Measurements from ENCODE around the gene PGS1.

The PGS1 gene

DNA sequence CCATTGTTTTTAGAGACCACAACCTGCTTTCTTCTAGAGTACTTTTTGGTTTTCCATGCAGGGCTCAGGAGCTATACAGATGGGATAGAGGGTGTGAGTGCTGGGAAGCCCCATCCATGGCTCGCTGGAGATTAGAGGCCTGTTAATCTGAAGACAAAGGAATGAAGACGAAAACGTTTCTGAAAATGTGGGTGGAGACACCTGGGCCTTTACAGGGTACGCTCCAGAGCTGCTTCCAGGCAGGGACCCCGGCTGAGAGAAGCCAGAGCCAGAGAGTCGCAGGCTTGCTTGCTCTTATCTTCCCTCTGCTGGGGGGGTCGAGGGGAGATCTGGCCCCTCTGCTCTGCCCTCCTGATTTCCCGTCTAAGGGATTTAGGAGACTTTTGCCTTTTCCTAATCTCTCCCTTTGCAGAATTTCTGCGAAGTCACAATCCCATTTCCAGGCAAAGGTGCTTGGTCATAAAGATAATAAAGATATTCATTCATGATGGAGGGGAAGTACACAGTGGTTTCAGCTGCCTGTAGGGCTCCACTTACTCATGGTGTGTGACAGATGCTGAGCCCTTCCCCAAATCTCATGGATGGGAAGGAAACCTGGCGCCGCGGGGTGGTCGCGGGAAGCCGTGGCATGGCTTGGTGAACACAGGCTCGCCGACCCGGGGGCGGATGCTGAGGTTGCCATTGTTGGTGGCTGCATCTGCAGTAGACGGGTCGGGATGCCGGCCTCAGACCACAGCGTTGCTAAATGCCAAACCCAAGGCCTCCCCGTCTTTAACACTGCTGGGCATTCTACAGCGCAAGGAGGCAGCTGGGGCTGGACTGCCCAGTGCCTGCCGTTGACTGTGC, 13.8 kb upstream of the PGS1 start:
- no peak for DNase-seq

DNA sequence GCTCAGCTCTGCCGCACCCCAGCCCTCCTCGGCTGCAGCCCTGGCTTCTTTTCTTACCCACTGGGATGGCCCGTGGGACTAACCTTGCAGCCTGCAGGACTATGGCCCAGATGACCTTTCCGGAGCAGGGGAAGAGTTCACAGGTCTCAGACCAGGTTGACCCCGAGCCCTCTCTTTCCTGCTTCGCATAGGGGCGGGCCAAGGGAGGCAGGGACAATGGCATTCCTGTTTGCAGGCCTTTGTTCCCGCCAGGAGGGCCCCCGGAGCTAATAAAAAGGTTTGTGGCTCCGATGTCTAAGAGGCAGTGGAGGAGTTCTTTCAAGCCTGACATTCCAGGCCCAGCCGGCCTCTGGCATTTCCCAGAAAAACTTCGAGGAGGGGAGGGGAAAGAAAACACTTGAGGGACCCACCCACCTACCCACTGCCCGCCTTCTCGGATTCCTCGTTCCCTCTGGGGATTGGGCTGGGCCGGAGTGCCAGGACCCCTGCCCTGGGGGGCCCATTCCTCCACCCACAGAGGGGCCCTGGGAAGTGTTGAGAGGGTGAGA, 12.8 kb upstream of the PGS1 start:
- no peak for DNase-seq

DNA sequence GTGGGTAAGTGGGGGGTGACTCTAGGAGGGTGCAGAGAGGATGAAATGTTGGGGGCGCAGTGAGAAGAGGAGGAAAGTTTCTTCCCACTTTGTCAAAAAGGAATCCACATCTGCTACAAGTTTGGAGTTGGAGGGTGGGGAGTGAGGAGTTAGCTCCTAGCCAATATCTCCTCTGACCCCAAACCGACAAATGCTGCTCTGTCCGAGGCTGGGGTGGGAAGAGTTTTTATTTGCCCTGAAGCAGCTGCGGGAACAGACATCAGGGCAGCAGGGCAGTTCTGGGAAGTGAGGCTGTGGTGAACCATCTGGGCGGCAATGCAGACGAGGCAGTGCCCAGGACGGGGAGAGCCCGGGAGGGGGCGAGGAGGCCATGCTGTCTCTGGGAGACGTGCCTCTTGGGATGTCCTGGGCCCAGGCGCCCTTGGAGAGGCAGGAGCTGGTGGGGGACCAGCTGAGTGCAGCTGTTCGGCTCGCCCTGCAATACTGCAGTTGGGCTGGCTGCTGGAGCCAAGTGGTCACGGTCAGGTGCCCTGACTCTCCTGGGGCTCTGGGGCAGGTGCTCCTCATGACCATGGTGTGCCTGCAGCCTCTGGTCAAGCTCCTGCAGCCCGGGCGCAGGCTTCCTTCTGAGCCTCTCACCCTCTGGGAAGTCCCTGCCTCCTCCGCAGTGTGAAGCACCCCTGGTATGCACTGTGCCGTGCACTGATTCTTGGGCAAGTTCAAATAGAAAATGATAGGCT, 12.2 kb upstream of the PGS1 start:
- DNase-seq = no peak

DNA sequence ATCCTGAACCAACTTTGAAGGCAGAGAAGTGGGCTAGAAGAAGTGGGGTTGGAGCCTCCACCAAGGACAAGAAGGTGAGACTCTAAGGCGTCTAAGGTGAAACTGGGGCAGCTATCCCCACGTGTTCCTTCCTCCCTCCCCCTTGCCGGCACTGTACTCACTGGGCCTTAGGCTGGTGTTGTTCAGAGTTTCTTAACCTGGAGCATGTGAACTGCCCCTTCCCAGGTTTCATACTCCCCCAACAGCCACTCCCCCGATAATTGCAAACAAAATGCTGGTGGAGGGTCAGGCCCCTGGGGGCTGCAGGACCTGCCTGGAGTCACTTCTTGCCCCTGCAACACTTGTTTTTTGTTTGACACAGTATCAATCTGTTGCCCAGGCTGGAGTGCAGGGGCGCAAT, 11.3 kb upstream of the PGS1 start:
- DNase-seq = no peak

DNA sequence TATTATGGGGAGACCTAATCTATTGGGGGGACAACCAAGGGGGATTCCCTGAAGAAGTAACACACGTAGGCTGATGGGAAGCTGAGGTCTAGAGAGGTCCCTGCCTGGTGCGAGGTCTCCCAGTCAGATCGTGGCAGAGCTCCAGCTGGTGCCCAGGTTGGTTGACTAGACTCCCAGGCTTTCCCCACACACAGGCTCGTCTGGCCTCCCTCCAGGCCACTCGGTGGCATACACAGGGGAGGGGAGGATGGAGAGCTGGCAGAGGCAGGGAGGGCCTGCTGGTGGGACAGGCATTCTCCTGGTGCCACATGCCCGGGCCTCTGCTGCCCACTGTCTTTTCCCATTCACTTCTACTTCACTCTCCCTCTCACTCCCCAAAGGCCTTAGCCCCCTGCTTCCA, 10.1 kb upstream of the PGS1 start:
- no peak for DNase-seq

DNA sequence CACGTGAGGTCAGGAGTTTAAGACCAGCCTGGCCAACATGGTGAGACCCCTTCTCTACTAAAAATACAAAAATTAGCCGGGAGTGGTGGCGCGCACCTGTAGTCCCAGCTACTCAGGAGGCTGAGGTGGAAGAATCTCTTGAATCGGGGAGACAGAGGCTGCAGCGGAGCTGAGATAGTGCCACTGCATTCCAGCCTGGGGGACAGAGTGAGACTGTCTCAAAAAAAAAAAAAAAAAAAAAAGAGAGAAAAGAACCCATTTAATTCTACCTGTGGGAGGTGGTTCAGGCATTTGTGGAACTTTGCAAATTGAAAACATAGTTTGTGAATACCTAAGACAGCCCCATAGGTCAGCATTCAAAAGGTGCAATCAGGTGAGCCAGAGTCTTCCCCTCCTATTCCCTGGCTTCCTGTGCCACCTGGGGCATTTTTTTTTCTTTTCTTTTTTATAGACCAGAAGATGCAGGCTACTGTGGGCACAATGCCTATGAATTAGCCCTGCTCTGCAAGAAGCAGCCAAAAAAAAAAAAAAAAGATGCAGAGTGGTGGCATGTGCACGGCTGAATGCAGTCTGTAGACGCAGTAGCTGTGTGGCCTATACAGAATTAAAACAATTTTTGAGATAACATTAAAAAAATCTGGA, 9.5 kb upstream of the PGS1 start:
- no peak for DNase-seq

DNA sequence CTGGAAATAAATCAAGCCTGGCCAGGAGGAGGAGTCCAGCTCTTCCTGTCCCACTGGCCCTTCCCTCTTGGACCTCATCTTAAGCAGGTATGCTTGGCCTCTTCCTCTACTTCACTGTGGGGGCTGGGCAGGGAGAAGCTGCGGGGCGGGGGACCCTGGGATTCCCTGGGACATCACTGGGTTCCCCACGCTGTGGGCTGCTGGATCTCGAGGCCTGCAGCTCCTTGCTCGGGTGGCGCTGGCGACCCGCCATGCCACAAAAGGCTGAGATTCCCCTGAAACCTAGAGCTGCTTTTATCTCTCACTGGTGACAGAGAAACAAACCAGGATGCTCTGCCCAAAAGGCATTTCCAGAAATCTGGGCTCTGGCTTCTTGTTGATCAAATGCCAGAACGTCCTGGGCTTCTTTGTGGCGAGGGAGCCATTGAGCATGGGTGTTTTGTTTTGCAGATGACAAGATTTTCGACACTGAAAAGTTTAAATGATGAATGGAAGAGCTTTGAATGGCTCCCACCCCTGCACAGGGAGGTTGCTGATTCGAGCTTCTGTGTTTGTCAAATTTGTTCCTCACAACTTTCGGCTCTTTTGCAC, 8.6 kb upstream of the PGS1 start:
- DNase-seq = no peak

DNA sequence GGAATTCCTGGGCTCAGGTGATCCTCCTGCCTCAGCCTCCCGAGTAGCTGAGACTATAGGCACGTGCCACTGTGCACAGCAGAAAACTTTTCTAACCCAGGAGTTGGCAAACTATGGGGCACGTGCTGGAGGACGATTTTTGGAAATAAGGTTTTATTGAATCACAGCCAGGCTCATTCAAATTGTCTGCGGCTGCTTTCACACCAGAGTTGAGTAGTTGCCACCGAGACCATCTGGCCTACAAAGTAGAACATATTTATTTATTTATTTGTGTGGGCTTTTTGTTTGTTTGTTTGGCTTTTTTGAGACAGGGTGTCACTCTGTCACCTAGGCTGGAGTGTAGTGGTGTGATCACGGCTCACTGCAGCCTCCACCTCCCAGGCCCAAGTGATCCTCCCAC, 7.4 kb upstream of the PGS1 start:
- no peak for DNase-seq

DNA sequence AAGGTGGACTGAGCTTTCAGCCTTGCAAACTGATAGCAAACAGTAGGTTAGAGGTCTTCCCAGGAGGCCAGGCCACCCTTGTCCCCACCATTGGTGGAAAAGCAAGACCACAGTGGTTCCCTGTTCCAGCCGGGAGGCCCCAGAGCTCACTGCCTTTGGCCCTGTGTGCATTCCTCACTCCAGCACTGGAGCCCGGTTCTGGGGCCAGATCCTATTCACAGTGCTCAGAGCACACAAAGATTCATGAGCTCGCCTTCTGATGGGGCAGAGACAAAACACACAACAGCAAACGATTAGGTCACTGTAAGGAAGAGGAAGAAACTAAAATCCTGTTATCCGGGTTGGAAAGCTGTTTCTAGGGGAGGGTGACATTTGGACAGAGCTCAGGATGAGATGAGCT, 5.6 kb upstream of the PGS1 start:
- DNase-seq = no peak

DNA sequence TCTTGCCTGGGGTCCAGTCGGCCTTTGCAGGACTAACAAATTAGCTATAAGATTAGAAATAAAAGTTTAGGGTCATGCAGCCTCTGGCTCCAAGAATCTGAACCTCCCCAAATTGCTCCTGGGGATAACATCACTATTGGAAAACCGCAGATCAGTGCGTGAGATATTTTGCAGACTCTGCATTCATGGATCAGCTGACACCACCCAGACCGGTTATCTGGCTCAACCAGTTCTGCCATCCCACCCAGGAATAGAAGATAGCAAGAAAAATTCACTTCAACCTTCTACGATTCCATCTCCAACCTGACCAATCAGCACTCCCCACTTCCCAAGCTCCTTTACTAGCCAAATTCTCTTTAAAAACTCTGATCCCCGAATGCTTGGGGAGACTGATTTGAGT, 4.3 kb upstream of the PGS1 start:
- no peak for DNase-seq

DNA sequence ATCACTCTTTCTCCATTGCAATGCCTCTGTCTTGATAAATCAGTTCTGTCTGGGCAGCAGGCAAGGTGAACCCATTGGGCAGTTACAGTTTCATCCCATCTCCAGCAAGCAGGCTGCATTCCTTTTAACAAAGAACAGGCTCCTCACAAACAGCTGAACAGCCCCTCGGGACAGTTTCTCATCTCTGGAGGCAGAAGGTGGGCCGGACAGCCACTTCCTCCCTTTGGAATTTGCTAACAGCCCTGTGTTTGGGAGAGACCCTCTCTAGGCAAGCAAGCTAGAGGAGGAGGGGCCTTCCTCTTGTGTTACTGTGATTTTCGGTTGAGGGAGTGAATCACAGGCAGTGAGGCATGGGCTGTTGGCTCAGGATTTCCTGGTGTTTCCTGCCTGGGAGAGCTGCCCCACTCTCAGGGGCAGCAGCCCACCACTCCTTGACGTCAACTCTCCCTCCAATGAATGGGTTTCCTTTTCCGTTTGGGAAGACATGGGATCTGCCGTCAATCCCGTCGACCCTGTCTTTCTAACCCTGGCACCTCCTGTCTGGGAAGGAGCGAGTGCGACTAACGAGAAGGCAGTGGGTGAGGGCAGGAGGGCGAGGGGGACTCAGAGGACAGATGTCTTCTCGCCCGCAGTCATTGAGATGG, 3.7 kb upstream of the PGS1 start:
- DNase-seq = no peak

DNA sequence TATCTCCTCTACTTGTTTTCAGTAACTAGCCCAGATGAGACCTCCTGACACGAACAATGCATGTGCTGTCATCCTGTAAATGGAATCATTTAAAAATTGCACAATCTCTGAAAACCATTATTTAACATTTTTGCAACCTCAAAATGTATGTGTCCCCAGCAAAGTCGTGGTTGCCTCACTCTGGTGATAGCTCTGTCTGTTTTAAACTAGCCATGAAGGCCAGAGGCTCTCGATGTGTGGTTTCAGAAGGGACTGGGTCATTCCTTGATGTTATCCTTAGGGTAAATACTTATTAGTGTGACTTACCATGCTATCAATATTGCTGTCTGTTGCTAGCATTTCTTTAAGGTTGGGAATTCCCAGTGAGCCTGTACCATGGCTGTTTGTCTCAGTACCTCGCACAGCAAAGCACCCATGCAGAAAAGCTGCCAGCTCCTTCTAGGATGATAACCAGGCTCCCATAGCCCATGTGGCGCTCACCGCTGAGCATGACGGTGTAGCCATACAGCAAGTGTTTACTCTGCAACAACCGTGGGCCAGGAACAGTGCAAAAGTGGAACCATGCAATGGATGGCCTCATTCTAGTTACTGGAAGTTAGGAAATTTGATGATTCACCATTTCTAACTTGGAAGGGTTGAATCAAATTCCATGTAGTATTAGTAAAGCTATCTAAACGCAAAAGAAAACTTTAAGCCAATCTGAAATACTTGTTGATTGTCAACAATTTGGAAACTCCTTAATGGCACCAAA, 2.9 kb upstream of the PGS1 start:
- no peak for DNase-seq

DNA sequence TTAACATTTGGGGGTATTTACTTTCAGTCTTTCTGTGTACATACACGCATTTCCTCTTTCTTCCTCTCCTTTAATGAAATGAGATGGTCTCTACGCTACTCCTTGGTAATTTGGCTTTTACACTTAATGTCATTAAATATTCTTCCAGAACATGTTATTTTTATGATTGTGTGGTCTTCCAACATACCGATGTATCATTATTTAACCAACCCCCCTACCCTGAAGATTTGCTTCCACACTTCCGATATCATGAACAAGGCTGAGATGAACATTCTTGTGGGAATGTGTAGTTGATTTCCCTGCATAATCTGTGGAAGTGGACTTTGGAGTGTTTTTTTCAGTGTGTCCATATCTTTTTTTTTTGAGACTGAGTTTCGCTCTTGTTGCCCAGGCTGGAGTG, 2.3 kb upstream of the PGS1 start:
- no peak for DNase-seq

DNA sequence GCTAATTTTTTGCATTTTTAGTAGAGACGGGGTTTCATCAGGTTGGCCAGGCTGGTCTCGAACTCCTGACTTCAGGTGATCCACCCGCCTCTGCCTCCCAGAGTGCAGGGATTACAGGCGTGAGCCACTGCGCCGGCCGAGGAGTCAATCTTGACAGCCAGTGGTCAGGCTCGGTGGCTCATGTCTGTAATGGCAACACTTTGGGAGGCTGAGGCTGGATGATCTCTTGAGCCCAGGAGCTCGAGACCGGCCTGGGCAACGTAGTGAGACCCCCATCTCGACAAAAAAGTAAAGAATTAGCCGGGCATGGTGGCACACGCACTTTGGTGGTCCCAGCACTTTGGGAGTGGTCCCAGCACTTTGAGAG, 608 bp upstream of the PGS1 start:
- no peak for DNase-seq

DNA sequence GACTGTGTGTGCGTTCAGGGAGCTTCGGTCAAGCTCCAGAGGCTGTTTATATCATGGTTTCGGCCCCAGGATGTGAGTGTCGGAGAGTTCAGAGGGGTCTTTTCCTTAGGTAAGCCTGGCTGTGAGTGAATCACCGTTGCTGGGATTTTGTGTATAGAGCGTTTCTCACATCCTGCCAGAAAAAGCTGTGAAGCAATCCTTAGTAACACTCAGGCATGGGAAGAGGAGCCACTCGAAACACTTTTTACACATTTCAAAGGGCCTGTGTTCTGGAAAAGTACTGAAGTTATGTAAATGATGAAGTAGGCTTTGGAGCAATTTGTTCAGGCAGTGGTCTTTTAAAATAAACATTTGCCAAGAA, 662 bp downstream of the PGS1 start:
- DNase-seq = no peak

DNA sequence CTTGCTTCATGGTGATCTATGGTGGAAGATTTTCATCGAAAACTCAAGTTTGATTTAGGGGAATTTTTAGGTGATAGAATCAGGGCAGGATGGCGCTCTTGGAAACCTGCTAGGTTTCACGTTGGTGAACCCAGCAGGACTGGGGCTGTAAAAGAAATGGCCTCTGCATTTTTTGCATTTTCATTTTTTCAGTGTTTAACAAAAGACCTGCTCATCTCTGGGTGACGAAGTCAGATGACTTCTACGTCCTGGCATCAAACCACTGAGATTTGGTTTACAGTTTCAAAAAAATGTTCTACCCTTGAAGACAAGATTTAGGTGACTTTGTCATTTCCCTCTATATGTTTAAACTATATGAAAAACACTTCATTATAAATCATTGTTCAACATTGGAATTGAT, 1.9 kb downstream of the PGS1 start:
- no peak for DNase-seq

DNA sequence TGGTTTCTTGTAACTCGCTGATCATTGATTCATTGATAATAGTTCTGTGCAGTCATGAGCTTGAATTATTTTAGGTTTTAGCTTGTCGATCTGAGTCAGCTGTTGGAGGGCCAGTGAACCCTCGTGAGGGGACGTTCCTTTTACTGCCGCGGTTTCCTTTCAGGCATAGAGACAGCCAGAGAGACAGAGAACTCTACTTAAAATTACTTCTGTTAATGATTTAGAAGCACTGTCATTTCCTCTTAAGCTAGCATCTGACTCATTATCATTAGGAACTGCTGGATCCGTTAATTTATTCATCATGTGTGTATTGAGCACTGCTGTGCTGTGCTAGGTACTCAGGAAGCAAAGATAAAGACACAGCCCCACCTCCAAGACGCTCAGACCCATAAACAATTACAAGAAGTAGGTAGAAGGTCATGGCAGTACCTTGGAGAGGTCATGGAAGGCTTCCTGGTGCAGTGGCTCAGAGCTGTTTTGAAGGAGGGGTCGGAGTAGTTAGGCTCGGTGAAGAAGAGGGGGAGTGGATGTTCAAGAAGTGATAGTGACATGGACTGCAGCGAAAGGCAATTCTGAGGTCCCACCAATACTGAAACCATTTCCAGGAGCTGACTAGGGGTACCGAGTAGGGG, 3.3 kb downstream of the PGS1 start:
- DNase-seq = no peak

DNA sequence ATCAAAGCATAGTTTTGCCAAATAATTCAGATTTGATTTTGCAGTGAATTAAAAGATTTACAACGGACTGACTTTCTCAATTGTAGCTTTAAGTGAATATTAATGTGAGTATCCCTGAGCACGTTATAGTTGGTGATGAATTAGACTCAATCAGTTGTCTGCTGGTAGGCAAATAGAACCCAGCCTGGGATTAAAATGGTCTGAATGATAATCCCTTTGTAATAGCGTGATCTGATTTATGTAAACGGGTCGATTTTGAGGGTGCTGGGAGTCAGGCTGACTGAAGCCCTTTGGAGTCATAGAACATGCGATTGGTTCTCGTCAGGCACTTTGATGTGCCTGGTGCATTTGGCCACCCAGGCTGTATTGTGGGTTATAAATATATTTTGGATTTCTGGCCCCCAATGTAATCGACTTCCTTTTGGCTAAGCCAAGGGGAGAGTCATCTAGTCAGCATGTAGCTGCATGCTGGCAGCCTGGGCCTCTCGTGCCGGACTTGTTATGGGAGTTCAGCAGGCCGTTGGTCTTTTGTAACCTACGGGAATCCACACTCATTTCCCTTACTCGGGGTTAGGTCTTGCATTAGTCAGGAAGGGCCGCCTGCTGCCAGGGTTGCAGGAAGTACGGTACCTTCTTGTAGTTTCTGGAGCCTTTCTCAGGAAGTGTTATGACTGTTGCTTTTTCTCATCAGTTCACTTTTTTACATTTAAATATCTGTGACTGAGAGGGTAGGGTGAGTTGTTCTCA, 5.4 kb downstream of the PGS1 start:
- no peak for DNase-seq

DNA sequence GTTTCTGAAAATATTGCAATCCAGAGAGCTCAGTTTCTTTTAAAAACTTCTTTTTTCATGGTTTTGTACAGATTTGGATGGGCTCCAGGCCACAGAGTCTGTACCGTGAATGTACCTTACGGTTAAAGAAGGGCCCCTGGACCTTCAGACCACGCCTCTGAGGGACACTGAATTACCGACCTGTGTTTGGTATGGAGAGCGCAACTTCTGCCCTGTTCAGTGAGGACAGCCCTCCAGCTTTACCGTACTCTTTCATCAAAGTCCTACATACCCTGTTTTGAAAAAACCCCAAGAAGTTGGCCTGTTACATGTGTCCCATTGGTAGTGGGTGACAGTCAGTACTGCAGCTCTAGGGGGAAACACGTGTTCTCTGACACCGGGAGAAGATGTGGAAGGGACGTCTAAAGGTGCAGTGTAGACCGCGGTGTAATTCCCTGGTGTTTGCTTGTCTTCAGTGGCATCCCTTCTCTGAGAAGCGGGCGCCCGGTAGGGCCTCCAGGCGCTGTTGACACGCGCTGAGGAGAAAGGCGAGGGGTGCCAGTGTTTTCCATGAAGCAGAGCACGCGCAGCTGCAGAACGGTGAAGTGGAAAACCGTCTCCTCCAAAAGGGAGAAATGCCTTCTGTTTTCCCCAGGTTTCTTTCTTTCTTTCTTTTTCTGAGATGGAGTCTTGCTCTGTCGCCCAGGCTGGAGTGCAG, 6.2 kb downstream of the PGS1 start:
- no peak for DNase-seq
